ENCODE data around the gene NUP43. TPM values are rescaled to one million over a fixed set of nuclear protein-coding genes. Genes with fewer than 3 reads are reported as not detected.
"Not testable (repeated sequence)": the region's sequence is repeated elsewhere in the genome, so short reads cannot be mapped to it uniquely, and the experiment has no call there.

NUP43 gene
- total RNA-seq, 1 donor from 2014 or later, result 70.4 TPM

DNA sequence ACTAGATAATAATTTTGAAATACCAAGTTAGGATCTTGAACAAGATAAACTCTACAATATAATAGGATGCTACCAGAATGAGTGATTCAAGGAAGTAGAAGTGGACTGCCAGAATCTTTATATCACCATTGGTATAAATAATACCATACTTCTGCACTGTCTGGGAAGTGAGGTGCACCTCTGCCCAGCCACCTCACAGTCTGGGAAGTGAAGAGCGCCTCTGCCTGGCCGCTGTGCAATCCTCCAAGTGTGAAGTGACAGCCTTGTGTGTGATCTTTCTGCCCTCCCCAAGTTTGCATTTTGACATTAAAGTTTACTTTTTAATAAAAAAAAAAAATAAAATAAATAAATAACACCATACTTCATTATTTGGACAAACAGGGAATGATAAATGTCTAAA lies 47.2 kb downstream of the NUP43 start:
- intact Hi-C loops (cut with micrococcal nuclease), result no loop called here

DNA sequence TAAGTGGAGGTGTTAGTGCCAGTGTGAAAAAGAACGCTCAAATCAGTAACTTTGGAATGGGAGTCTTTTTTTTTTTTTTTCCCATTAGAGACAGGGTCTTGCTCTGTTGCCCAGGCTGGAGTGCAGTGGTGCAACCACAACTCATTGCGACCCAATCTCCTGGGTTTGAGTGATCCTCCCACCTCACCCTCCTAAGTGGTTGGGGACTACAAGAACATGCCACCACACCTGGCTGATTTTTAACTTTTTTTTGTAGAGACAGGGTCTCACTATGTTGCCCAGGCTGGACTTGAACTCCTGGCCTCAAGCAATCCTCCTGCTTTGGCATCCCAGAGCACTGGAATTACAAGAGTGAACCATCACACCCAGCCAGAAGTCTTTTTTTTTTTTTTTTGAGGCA lies 48.2 kb downstream of the NUP43 start:
- intact Hi-C loops (cut with micrococcal nuclease), result no loop called here

DNA sequence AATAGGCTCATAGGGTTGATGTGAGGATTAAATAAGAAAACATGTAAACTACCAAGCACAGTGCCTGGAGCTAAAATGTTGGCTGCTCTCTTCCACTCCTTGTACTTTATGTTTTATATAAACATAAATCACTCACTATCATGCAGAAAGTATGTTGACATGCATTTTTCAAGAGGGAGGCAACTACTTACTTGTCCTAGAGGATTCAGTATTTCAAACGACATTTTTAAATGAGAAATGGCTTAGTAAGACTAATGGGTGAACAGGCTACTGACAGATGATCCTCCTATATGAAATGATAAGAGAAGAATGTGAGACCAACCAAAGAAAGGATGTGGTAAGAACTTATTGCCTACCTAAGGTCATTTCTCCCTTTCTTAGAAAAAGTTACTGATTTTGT lies 49.4 kb downstream of the NUP43 start:
- intact Hi-C loops (cut with micrococcal nuclease), result no loop called here

DNA sequence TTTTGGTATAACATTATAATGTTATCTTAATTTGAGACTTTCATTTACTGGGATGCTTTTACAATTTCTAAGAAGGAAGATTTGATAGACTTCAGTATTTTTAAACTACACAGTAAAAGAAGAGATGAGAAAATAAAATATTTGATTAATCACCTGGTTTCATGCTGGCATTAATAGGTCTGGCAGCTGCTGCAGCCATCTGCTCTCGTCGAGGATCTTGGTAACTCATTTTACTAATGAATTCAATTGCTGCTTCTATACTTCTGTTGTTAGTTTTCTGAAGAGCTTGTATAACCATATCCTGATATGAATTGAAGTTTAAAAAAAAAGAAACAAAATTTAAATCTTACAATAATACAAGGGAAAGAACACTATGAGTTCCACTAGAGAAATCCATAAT lies 51.4 kb downstream of the NUP43 start:
- intact Hi-C loops (cut with micrococcal nuclease), result no loop called here

DNA sequence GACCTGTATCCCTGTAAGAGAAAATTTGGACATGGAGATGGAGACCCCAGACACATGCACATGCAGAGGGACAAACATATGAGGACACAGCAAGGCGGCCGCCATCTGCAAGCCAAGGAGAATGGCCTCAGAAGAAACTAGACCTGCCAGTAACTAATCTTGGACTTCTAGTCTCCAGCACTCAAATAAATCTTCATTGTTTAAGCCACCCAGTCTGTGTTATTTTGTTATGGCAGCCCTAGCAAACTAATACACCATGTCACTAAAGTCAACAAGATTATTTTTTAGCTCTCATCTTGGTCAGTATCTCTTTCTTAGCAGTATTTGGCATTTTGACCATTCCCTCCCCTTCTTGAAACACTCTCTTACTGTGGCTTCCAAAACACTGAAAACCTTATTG lies 55.1 kb downstream of the NUP43 start:
- intact Hi-C loops (cut with micrococcal nuclease), result no loop called here

DNA sequence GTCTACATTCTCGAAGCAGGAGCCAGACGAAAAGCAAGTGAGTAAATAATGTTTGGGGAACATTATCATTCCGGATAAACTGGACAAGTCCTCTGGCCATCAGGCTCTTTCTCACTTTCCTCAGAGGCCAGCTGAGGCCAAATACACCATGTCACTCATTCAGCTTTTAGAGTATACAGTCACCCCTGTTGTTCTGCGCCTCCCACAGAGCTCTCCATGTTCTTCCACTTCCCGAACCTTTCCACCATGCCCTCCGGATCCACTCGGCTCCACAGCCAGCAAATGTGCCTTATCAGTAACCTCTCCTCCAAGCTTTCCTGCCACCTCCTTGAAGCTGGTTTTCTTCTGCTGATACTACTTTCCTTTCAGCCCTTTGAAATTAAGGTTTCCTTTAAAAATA lies 60.1 kb downstream of the NUP43 start:
- intact Hi-C loops (cut with micrococcal nuclease), result no loop called here

DNA sequence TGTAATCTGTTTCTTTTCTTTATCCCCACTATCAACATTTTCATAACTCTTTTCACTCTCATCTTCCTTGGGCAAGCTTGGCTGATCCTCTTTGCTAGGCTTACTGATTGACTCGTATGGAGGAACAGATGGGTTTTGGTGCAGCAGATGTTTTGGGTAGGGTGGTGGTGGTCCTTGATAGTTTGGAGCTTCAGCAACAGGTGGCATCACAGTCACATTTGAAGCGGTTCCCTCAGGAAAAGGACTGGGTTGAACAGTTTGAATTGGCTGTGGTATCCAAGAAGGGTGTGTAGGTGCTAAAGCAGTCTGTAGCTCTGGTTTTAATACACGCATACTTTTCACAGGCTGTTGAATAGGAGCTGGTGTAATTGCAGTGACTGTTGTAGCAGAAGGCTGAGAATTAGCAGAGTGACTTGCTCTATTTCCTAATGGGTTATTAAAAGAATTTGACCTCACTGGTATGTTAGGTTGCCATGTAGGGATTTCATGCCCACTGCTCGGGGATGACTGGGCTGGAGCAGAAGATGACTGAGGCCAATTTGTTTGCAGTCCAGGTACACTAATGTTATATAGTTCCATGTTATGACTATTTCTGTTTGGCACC lies 63.0 kb downstream of the NUP43 start:
- intact Hi-C loops (cut with micrococcal nuclease), result no loop called here

DNA sequence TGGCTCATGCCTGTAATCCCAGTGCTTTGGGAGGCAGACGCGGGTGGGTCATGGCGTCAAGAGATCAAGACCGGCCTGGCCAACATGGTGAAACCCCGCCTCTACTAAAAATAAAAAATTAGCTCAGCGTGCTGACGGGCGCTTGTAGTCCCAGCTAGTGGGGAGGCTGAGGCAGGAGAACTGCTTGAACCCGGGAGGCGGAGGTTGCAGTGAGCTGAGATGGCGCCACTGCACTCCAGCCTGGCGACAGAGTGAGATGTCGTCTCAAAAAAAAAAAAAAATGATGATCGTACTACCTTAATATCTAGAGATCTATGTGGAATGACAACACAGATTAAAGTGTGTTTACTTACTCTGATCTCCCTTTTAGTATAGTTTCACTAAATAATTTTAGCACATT lies 64.5 kb downstream of the NUP43 start:
- intact Hi-C loops (cut with micrococcal nuclease), result not testable (repeated sequence)

DNA sequence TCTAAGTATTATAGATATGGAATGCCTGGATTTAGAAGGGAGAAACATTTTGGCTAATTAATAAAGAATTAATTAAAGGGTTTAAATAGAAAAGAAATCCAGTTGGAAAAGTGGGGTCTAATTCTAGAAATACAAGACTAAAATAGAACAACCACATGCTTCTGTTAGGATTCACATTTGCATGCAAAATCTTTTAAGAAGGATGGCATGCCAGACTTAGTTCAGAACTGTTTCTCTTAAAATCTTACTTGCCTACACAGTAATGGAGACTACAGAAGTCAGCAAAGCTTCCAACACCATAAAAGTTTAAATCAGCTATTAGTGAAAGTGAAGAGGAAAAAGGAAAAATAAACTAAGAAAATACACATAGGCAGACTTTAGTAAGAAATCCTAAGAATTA lies 65.1 kb downstream of the NUP43 start:
- intact Hi-C loops (cut with micrococcal nuclease), result no loop called here

DNA sequence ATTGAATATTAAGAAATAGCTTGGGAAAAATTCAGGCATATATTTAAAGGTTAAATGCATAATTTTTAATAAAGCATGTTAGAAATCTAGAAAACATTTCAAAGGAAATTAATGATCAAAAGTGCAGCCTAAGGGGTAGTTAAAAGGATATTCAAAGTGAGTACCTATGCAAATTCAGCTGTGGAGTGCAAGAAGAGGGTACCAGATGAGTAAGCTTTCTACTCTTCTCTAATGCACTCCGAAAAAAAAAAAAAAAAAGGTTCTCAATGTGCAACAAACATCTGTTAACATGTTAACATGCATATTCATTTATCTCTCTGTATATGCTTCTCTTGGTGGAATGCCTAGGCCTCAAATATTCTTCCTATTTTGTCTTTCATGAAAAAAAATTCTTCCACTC lies 65.8 kb downstream of the NUP43 start:
- intact Hi-C loops (cut with micrococcal nuclease), result no loop called here

Other genes starting within 250 kb of the NUP43 start
- 19.8 and 21.2 TPM in 2 replicates for gene PPIL4, start 200.5 kb downstream of the NUP43 start, total RNA-seq
- gene GINM1, start 180.2 kb downstream of the NUP43 start, total RNA-seq, result 17.3 and 18.0 TPM in 2 replicates
- 22.2 and 22.4 TPM in 2 replicates for gene KATNA1, start 97.8 kb downstream of the NUP43 start, total RNA-seq
- gene LATS1, start 28.4 kb downstream of the NUP43 start, total RNA-seq, result 41.6 and 43.5 TPM in 2 replicates
- gene PCMT1, start 3.2 kb upstream of the NUP43 start, total RNA-seq, result 74.5 and 85.9 TPM in 2 replicates
- 2.8 and 2.9 TPM in 2 replicates for gene LRP11, start 117.8 kb upstream of the NUP43 start, total RNA-seq
- gene RAET1E, start 151.6 kb upstream of the NUP43 start, total RNA-seq, result not detected in 2 replicates
- not detected in 2 replicates for gene RAET1G, start 176.6 kb upstream of the NUP43 start, total RNA-seq
- gene ULBP2, start 195.5 kb upstream of the NUP43 start, total RNA-seq, result 1.8 and 2.9 TPM in 2 replicates
- gene ULBP1, start 217.4 kb upstream of the NUP43 start, total RNA-seq, result 2.0 and 2.2 TPM in 2 replicates